Erythroblast (primary cell): Measurements from ENCODE around the gene KRTAP10-5.
"Not testable (repeated sequence)": the region's sequence is repeated elsewhere in the genome, so short reads cannot be mapped to it uniquely, and the experiment has no call there.

Experiments used
- GATA1 ChIP-seq: IDR thresholded peaks from 2 replicates; pipeline ENCODE4 v1.6.1; 2011; ENCODE audit warnings: low read depth, mild to moderate bottlenecking, control low read depth, low read length, moderate library complexity
- POLR2A ChIP-seq: IDR thresholded peaks from 2 replicates; pipeline ENCODE4 v1.6.1; 2011; ENCODE audit warnings: mild to moderate bottlenecking, low read length

GRCh38 chr21:44600118-44600978 is 19.9 kb upstream of the KRTAP10-5 start, which contains the start of gene KRTAP10-7:
- TF ChIP-seq POLR2A, GATA1: not testable (repeated sequence)
